WTC11 (cell line): Measurements from ENCODE around the gene RFX3. TPM values are rescaled to one million over a fixed set of nuclear protein-coding genes. Genes with fewer than 3 reads are reported as not detected.

Source experiments
- ATAC-seq: fragments of 200-7000 bp; cut with Tn5 transposase; 2 replicates; pipeline ENCODE4 v1.10.0; 2021; ENCODE audit warnings: mild to moderate bottlenecking, moderate library complexity
- CTCF ChIA-PET: fragments of 300-600 bp; sonication (Branson Sonifier 250); formaldehyde crosslinking; loops from one replicate; lab custom pipeline; 2021; ENCODE audit warnings: antibody characterized with exemption; lab: Charles Lee
- POLR2A ChIA-PET: fragments of 350-600 bp; sonication (Branson Sonifier 250); formaldehyde crosslinking; loops from one replicate; lab custom pipeline; 2021; ENCODE audit warnings: antibody characterized with exemption; lab: Charles Lee
- DNase-seq: peaks from one replicate; pipeline ENCODE4 v3.0.0; 2021; ENCODE audit warnings: low spot score
- H3K27ac Mint-ChIP-seq: 2 replicates; pipeline ENCODE4 v1.8.0; 2021; ENCODE audit warnings: mixed read lengths
- H3K27me3 Mint-ChIP-seq: 2 replicates; pipeline ENCODE4 v1.8.0; 2021; ENCODE audit warnings: low read depth, mild to moderate bottlenecking, moderate library complexity, mixed read lengths
- H3K36me3 Mint-ChIP-seq: 2 replicates; pipeline ENCODE4 v1.8.0; 2021; ENCODE audit warnings: mixed read lengths
- H3K4me1 Mint-ChIP-seq: 2 replicates; pipeline ENCODE4 v1.8.0; 2022; ENCODE audit warnings: mixed read lengths
- H3K4me3 Mint-ChIP-seq: 2 replicates; pipeline ENCODE4 v1.8.0; 2021; ENCODE audit warnings: mild to moderate bottlenecking, moderate library complexity, mixed read lengths
- H3K9me3 Mint-ChIP-seq: 2 replicates; pipeline ENCODE4 v1.8.0; 2021; ENCODE audit warnings: mixed read lengths
- ATF1 ChIP-seq: sonication (generic); formaldehyde crosslinking; IDR thresholded peaks from 2 replicates; pipeline ENCODE4 v1.8.1; 2023; ENCODE audit warnings: mild to moderate bottlenecking, moderate library complexity, missing genetic modification reagents
- EMX1 ChIP-seq: fragments of 250-450 bp; sonication (Bioruptor Pico); IDR thresholded peaks from 2 replicates; pipeline ENCODE4 v1.8.0; 2021; ENCODE audit warnings: mild to moderate bottlenecking
- FOXP1 ChIP-seq: sonication (generic); formaldehyde crosslinking; IDR thresholded peaks from 2 replicates; pipeline ENCODE4 v1.8.0; 2022; ENCODE audit warnings: missing genetic modification reagents, mild to moderate bottlenecking, moderate library complexity, borderline replicate concordance
- JAZF1 ChIP-seq: fragments of 250-450 bp; sonication (Bioruptor Pico); IDR thresholded peaks from 2 replicates; pipeline ENCODE4 v1.9.0; 2021; ENCODE audit warnings: moderate library complexity, mild to moderate bottlenecking, inconsistent platforms
- MYBL2 ChIP-seq: sonication (generic); formaldehyde crosslinking; IDR thresholded peaks from 2 replicates; pipeline ENCODE4 v1.8.1; 2023; ENCODE audit warnings: mild to moderate bottlenecking, moderate library complexity, missing genetic modification reagents
- NR1H2 ChIP-seq: sonication (generic); formaldehyde crosslinking; IDR thresholded peaks from 2 replicates; pipeline ENCODE4 v1.9.0; 2021; ENCODE audit warnings: mild to moderate bottlenecking, moderate library complexity, missing genetic modification reagents
- RORB ChIP-seq: fragments of 250-450 bp; sonication (Bioruptor Pico); IDR thresholded peaks from 2 replicates; pipeline ENCODE4 v1.9.0; 2021; ENCODE audit warnings: mild to moderate bottlenecking
- SMAD4 ChIP-seq: sonication (generic); formaldehyde crosslinking; IDR thresholded peaks from 2 replicates; pipeline ENCODE4 v1.8.0; 2022; ENCODE audit warnings: mild to moderate bottlenecking, missing genetic modification reagents
- TP53 ChIP-seq: sonication (generic); formaldehyde crosslinking; IDR thresholded peaks from 2 replicates; pipeline ENCODE4 v1.8.1; 2023; ENCODE audit warnings: mild to moderate bottlenecking, missing genetic modification reagents
- ZNF416 ChIP-seq: fragments of 250-450 bp; sonication (Bioruptor Pico); IDR thresholded peaks from 2 replicates; pipeline ENCODE4 v1.9.0; 2021; ENCODE audit warnings: mild to moderate bottlenecking, inconsistent platforms
- ZNF423 ChIP-seq: fragments of 250-450 bp; sonication (Bioruptor Pico); IDR thresholded peaks from 2 replicates; pipeline ENCODE4 v2.1.2; 2022; ENCODE audit warnings: mild to moderate bottlenecking, moderate library complexity
- total RNA-seq: library from RNA; stranded (reverse); gene quantifications from 3 replicates; pipeline ENCODE4 v1.2.3, GENCODE V29; 2021
- TF ChIP-seq, protein P1 (sequence below): sonication (generic); formaldehyde crosslinking; IDR thresholded peaks from 2 replicates; pipeline ENCODE4 v1.8.0; 2022; ENCODE audit warnings: mild to moderate bottlenecking, missing genetic modification reagents
- TF ChIP-seq, protein P2 (sequence below): sonication (generic); formaldehyde crosslinking; IDR thresholded peaks from 2 replicates; pipeline ENCODE4 v1.8.1; 2022; ENCODE audit warnings: mild to moderate bottlenecking, moderate library complexity, missing genetic modification reagents
- TF ChIP-seq, protein P3 (sequence below): sonication (generic); formaldehyde crosslinking; IDR thresholded peaks from 2 replicates; pipeline ENCODE4 v1.8.0; 2022; ENCODE audit warnings: mild to moderate bottlenecking, missing genetic modification reagents
- TF ChIP-seq, protein P4 (sequence below): sonication (generic); formaldehyde crosslinking; IDR thresholded peaks from 2 replicates; pipeline ENCODE4 v1.8.1; 2022; ENCODE audit warnings: missing genetic modification reagents, borderline replicate concordance
- TF ChIP-seq, protein P5 (sequence below): sonication (generic); formaldehyde crosslinking; IDR thresholded peaks from 2 replicates; pipeline ENCODE4 v1.8.1; 2023; ENCODE audit warnings: mild to moderate bottlenecking, missing genetic modification reagents, borderline replicate concordance
- TF ChIP-seq, protein P6 (sequence below): sonication (generic); formaldehyde crosslinking; IDR thresholded peaks from 2 replicates; pipeline ENCODE4 v1.8.1; 2023; ENCODE audit warnings: mild to moderate bottlenecking, moderate library complexity, missing genetic modification reagents
- TF ChIP-seq, protein P7 (sequence below): sonication (generic); formaldehyde crosslinking; conservative IDR thresholded peaks from 2 replicates; pipeline ENCODE4 v1.8.1; 2023; ENCODE audit warnings: mild to moderate bottlenecking, low read depth, missing genetic modification reagents, moderate library complexity
- TF ChIP-seq, protein P8 (sequence below): sonication (generic); formaldehyde crosslinking; IDR thresholded peaks from 2 replicates; pipeline ENCODE4 v1.8.0; 2023; ENCODE audit warnings: mild to moderate bottlenecking, missing genetic modification reagents

The RFX3 gene
- total RNA-seq, 1 experiment from 2014 or later, result 13.7 TPM

DNA sequence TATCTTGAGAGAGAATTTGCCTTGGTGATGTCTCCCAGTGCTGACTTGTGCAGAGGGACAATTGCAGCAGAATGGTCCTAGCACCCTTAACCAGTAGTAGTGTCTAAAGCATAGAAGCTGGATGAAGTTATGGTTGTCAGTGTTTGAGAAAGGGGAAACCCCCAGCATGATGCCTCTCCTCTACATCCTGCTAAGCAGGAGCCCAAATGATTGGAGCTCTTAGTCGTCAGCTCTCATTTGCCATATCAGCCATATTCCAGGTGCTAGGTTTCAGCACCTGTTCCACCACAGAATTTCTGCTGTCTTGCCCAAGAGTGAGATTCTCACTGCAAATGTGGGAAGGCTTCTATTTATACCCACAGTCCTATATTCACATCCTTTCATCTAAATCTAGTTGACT is 43.7 kb upstream of the RFX3 start:
- Mint-ChIP-seq H3K4me3 (no peak overlapping the region), H3K9me3 (no peaks in the 10 kb centered on the region), H3K36me3 (no peaks in the 10 kb centered on the region), H3K27me3 (no peaks in the 10 kb centered on the region), H3K27ac (no peak overlapping the region), H3K4me1 (no peaks in the 10 kb centered on the region)
- TF ChIP-seq, protein P1, sequence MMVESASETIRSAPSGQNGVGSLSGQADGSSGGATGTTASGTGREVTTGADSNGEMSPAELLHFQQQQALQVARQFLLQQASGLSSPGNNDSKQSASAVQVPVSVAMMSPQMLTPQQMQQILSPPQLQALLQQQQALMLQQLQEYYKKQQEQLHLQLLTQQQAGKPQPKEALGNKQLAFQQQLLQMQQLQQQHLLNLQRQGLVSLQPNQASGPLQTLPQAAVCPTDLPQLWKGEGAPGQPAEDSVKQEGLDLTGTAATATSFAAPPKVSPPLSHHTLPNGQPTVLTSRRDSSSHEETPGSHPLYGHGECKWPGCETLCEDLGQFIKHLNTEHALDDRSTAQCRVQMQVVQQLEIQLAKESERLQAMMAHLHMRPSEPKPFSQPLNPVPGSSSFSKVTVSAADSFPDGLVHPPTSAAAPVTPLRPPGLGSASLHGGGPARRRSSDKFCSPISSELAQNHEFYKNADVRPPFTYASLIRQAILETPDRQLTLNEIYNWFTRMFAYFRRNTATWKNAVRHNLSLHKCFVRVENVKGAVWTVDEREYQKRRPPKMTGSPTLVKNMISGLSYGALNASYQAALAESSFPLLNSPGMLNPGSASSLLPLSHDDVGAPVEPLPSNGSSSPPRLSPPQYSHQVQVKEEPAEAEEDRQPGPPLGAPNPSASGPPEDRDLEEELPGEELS, result no peak
- TF ChIP-seq, protein P2, sequence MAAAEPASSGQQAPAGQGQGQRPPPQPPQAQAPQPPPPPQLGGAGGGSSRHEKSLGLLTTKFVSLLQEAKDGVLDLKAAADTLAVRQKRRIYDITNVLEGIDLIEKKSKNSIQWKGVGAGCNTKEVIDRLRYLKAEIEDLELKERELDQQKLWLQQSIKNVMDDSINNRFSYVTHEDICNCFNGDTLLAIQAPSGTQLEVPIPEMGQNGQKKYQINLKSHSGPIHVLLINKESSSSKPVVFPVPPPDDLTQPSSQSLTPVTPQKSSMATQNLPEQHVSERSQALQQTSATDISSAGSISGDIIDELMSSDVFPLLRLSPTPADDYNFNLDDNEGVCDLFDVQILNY (CRISPR knock-in tag), result no peak
- TF ChIP-seq ATF1 (CRISPR knock-in tag) (no peak), SMAD4 (CRISPR knock-in tag) (no peak), FOXP1 (CRISPR knock-in tag) (no peak), MYBL2 (CRISPR knock-in tag) (no peak), ZNF416 (no peak), NR1H2 (CRISPR knock-in tag) (no peak), ZNF423 (CRISPR knock-in tag) (no peak), EMX1 (CRISPR knock-in tag) (no peak), RORB (CRISPR knock-in tag) (no peak), JAZF1 (CRISPR knock-in tag) (no peak), TP53 (CRISPR knock-in tag) (no peak)
- TF ChIP-seq, protein P3, sequence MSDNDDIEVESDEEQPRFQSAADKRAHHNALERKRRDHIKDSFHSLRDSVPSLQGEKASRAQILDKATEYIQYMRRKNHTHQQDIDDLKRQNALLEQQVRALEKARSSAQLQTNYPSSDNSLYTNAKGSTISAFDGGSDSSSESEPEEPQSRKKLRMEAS (CRISPR knock-in tag), result no peak
- TF ChIP-seq, protein P4, sequence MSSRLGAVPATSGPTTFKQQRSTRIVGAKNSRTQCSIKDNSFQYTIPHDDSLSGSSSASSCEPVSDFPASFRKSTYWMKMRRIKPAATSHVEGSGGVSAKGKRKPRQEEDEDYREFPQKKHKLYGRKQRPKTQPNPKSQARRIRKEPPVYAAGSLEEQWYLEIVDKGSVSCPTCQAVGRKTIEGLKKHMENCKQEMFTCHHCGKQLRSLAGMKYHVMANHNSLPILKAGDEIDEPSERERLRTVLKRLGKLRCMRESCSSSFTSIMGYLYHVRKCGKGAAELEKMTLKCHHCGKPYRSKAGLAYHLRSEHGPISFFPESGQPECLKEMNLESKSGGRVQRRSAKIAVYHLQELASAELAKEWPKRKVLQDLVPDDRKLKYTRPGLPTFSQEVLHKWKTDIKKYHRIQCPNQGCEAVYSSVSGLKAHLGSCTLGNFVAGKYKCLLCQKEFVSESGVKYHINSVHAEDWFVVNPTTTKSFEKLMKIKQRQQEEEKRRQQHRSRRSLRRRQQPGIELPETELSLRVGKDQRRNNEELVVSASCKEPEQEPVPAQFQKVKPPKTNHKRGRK (CRISPR knock-in tag), result no peak
- TF ChIP-seq, protein P5, sequence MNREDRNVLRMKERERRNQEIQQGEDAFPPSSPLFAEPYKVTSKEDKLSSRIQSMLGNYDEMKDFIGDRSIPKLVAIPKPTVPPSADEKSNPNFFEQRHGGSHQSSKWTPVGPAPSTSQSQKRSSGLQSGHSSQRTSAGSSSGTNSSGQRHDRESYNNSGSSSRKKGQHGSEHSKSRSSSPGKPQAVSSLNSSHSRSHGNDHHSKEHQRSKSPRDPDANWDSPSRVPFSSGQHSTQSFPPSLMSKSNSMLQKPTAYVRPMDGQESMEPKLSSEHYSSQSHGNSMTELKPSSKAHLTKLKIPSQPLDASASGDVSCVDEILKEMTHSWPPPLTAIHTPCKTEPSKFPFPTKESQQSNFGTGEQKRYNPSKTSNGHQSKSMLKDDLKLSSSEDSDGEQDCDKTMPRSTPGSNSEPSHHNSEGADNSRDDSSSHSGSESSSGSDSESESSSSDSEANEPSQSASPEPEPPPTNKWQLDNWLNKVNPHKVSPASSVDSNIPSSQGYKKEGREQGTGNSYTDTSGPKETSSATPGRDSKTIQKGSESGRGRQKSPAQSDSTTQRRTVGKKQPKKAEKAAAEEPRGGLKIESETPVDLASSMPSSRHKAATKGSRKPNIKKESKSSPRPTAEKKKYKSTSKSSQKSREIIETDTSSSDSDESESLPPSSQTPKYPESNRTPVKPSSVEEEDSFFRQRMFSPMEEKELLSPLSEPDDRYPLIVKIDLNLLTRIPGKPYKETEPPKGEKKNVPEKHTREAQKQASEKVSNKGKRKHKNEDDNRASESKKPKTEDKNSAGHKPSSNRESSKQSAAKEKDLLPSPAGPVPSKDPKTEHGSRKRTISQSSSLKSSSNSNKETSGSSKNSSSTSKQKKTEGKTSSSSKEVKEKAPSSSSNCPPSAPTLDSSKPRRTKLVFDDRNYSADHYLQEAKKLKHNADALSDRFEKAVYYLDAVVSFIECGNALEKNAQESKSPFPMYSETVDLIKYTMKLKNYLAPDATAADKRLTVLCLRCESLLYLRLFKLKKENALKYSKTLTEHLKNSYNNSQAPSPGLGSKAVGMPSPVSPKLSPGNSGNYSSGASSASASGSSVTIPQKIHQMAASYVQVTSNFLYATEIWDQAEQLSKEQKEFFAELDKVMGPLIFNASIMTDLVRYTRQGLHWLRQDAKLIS, result no peak
- TF ChIP-seq, protein P6, sequence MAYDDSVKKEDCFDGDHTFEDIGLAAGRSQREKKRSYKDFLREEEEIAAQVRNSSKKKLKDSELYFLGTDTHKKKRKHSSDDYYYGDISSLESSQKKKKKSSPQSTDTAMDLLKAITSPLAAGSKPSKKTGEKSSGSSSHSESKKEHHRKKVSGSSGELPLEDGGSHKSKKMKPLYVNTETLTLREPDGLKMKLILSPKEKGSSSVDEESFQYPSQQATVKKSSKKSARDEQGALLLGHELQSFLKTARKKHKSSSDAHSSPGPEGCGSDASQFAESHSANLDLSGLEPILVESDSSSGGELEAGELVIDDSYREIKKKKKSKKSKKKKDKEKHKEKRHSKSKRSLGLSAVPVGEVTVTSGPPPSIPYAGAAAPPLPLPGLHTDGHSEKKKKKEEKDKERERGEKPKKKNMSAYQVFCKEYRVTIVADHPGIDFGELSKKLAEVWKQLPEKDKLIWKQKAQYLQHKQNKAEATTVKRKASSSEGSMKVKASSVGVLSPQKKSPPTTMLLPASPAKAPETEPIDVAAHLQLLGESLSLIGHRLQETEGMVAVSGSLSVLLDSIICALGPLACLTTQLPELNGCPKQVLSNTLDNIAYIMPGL, result no peak
- TF ChIP-seq, protein P7, sequence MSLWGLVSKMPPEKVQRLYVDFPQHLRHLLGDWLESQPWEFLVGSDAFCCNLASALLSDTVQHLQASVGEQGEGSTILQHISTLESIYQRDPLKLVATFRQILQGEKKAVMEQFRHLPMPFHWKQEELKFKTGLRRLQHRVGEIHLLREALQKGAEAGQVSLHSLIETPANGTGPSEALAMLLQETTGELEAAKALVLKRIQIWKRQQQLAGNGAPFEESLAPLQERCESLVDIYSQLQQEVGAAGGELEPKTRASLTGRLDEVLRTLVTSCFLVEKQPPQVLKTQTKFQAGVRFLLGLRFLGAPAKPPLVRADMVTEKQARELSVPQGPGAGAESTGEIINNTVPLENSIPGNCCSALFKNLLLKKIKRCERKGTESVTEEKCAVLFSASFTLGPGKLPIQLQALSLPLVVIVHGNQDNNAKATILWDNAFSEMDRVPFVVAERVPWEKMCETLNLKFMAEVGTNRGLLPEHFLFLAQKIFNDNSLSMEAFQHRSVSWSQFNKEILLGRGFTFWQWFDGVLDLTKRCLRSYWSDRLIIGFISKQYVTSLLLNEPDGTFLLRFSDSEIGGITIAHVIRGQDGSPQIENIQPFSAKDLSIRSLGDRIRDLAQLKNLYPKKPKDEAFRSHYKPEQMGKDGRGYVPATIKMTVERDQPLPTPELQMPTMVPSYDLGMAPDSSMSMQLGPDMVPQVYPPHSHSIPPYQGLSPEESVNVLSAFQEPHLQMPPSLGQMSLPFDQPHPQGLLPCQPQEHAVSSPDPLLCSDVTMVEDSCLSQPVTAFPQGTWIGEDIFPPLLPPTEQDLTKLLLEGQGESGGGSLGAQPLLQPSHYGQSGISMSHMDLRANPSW (CRISPR knock-in tag), result no peak
- TF ChIP-seq, protein P8, sequence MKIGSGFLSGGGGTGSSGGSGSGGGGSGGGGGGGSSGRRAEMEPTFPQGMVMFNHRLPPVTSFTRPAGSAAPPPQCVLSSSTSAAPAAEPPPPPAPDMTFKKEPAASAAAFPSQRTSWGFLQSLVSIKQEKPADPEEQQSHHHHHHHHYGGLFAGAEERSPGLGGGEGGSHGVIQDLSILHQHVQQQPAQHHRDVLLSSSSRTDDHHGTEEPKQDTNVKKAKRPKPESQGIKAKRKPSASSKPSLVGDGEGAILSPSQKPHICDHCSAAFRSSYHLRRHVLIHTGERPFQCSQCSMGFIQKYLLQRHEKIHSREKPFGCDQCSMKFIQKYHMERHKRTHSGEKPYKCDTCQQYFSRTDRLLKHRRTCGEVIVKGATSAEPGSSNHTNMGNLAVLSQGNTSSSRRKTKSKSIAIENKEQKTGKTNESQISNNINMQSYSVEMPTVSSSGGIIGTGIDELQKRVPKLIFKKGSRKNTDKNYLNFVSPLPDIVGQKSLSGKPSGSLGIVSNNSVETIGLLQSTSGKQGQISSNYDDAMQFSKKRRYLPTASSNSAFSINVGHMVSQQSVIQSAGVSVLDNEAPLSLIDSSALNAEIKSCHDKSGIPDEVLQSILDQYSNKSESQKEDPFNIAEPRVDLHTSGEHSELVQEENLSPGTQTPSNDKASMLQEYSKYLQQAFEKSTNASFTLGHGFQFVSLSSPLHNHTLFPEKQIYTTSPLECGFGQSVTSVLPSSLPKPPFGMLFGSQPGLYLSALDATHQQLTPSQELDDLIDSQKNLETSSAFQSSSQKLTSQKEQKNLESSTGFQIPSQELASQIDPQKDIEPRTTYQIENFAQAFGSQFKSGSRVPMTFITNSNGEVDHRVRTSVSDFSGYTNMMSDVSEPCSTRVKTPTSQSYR (CRISPR knock-in tag), result no peak
- ATAC-seq, result no peak
- ChIA-PET CTCF (no interaction called here), POLR2A (no interaction called here)
- DNase-seq, result no peak
